Measurements from ENCODE around the gene SH2B3. TPM values are rescaled to one million over a fixed set of nuclear protein-coding genes. Genes with fewer than 3 reads are reported as not detected.
"Not testable (repeated sequence)": the region's sequence is repeated elsewhere in the genome, so short reads cannot be mapped to it uniquely, and the experiment has no call there.

Gene SH2B3
- total RNA-seq, 1 donor from 2014 or later, result 36.4 TPM

DNA sequence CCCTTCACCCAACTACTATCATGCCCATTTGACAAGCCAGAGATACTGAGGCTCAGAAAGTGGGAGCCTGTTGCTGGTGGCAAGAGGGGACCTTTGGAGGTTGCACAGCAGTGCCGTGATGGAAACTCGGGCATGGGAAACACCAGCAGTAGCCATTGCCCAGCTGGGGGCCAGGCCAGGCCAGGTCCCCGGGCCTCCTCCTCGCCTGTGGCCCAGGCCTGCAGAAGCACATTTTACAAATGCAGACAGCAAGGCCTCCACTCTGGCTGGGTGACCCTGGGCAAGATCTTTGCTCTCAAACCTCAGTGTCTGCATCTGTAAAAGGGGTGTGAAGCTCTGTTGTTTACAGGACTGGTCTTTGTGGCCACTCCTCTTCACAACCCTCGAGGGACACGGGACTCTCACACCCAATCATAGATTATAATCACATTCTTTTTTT lies 4.5 kb upstream of the SH2B3 start:
- TF ChIP-seq, protein P1, sequence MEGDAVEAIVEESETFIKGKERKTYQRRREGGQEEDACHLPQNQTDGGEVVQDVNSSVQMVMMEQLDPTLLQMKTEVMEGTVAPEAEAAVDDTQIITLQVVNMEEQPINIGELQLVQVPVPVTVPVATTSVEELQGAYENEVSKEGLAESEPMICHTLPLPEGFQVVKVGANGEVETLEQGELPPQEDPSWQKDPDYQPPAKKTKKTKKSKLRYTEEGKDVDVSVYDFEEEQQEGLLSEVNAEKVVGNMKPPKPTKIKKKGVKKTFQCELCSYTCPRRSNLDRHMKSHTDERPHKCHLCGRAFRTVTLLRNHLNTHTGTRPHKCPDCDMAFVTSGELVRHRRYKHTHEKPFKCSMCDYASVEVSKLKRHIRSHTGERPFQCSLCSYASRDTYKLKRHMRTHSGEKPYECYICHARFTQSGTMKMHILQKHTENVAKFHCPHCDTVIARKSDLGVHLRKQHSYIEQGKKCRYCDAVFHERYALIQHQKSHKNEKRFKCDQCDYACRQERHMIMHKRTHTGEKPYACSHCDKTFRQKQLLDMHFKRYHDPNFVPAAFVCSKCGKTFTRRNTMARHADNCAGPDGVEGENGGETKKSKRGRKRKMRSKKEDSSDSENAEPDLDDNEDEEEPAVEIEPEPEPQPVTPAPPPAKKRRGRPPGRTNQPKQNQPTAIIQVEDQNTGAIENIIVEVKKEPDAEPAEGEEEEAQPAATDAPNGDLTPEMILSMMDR (IDR thresholded peaks at IDR 0.05), result no peak
- DNase-seq (ENCODE audit: extremely low spot score, unreplicated experiment), result no peak
- H3K27ac Mint-ChIP-seq (ENCODE audit: unreplicated experiment), result no peak overlapping the region
- H3K4me3 Mint-ChIP-seq (ENCODE audit: unreplicated experiment), result no peak overlapping the region
- peaks cover 45% of the 10 kb centered on the region for H3K4me1 Mint-ChIP-seq (ENCODE audit: unreplicated experiment)
- no peaks in the 10 kb centered on the region for H3K27me3 Mint-ChIP-seq (ENCODE audit: unreplicated experiment)
- no peaks in the 10 kb centered on the region for H3K36me3 Mint-ChIP-seq (ENCODE audit: unreplicated experiment)
- no peaks in the 10 kb centered on the region for H3K9me3 Mint-ChIP-seq (ENCODE audit: unreplicated experiment)

DNA sequence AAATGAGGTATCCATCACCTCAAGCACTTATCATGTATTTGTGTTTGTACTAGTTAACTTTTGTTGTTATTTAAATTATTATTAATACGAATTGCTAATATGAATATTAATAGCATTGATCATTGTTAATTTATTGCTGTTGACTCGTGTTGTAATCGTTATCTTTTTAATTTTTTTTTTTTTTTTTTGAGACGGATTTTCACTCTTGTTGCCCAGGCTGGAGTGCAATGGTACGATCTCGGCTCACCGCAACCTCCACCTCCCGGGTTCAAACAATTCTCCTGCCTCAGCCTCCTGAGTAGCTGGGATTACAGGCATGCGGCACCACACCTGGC lies 3.3 kb upstream of the SH2B3 start:
- H3K27me3 Mint-ChIP-seq (ENCODE audit: unreplicated experiment); H3K4me3 Mint-ChIP-seq (ENCODE audit: unreplicated experiment); DNase-seq (ENCODE audit: extremely low spot score, unreplicated experiment); H3K9me3 Mint-ChIP-seq (ENCODE audit: unreplicated experiment); H3K36me3 Mint-ChIP-seq (ENCODE audit: unreplicated experiment): not testable (repeated sequence)
- Mint-ChIP-seq H3K4me1 (ENCODE audit: unreplicated experiment) (peaks cover 46% of the 10 kb centered on the region), H3K27ac (ENCODE audit: unreplicated experiment) (peak overlapping the region; percentile 75)

DNA sequence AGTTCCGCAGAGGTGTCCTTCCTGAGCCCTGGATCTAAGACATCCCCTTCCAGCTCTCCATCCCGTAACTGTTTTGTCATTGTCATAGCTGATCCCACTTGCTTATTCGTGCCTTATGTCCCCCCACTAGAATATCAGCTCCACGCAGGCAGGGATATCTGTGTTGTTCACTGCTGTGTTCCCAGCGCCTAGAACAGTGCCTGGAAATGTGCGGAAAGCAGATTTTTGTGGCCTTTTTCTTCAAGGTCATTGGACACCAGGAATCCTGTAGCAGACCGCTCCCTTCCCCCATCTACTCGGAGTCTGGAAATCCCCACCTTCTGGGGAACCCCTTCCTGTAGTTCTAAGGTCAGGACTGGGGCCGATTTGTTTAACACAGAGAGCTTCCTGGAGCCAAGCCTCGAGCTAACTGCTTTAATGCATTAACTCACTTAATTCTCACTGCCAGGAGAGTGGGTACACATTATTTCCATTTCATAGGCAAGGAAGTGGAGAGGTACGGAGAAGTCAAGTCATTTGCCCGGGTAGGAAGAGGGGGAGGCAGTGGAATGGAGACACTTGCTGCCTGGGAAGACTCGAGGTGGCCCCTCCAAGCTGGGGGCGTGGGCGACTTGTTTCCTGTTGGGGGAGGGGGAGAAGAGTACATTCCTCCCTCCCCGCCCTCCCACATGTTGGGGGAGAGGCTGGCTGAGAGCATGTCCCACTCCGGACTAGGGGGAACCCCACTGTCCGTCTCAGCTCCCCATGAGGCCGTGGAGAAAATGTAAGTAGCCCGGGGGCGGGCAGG lies 1.2 kb upstream of the SH2B3 start:
- H3K27ac Mint-ChIP-seq (ENCODE audit: unreplicated experiment), result peak overlapping the region; percentile 71
- peaks cover 53% of the 10 kb centered on the region for H3K4me1 Mint-ChIP-seq (ENCODE audit: unreplicated experiment)
- peak overlapping the region; percentile 84 for H3K4me3 Mint-ChIP-seq (ENCODE audit: unreplicated experiment)
- no peaks in the 10 kb centered on the region for H3K27me3 Mint-ChIP-seq (ENCODE audit: unreplicated experiment)
- H3K9me3 Mint-ChIP-seq (ENCODE audit: unreplicated experiment), result no peaks in the 10 kb centered on the region
- no peak for DNase-seq (ENCODE audit: extremely low spot score, unreplicated experiment)
- H3K36me3 Mint-ChIP-seq (ENCODE audit: unreplicated experiment), result no peaks in the 10 kb centered on the region
- TF ChIP-seq, protein P1 (IDR thresholded peaks at IDR 0.05), result no peak

DNA sequence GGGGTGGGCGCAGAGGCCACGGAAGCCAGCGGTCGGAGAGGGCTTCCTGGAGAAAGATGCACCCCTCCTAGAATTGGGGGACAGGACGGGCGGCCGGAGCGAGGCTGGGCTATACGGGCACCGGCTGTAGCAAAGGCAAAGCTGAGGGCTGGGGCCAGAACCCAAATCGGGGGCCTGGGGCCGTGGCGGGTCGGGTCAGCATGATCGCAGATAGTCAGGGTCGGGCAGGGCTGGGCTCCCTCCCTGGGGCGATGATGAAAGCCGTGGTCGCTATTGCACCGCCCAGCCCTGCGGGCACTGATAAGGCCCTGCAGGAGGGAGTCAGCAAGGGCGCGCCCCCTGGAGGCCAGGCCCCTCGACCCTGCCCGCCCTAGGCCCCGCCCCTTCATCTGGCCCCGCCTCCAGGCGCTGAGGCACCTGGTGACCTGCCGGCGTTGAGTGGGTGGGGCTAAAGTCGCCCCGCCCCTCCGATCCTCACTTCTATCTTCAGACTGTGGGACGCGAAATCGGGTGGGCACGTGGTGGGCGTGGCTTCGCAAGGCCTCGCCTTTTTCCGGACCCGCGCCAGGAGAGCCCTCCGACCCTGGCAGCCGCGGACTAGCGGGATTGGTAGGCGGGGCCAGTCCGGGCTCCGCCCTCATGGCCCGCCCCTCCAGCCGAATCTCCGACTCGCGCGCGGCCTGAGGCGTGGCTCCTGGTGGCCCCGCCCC lies 419 bp upstream of the SH2B3 start:
- Mint-ChIP-seq H3K9me3 (ENCODE audit: unreplicated experiment) (no peaks in the 10 kb centered on the region), H3K27me3 (ENCODE audit: unreplicated experiment) (no peaks in the 10 kb centered on the region), H3K36me3 (ENCODE audit: unreplicated experiment) (no peaks in the 10 kb centered on the region), H3K4me3 (ENCODE audit: unreplicated experiment) (peak overlapping the region; percentile 84), H3K27ac (ENCODE audit: unreplicated experiment) (peak overlapping the region; percentile 87), H3K4me1 (ENCODE audit: unreplicated experiment) (peaks cover 57% of the 10 kb centered on the region)
- peak; percentile 98 for DNase-seq (ENCODE audit: extremely low spot score, unreplicated experiment)
- TF ChIP-seq, protein P1 (IDR thresholded peaks at IDR 0.05), result peak; percentile 39

DNA sequence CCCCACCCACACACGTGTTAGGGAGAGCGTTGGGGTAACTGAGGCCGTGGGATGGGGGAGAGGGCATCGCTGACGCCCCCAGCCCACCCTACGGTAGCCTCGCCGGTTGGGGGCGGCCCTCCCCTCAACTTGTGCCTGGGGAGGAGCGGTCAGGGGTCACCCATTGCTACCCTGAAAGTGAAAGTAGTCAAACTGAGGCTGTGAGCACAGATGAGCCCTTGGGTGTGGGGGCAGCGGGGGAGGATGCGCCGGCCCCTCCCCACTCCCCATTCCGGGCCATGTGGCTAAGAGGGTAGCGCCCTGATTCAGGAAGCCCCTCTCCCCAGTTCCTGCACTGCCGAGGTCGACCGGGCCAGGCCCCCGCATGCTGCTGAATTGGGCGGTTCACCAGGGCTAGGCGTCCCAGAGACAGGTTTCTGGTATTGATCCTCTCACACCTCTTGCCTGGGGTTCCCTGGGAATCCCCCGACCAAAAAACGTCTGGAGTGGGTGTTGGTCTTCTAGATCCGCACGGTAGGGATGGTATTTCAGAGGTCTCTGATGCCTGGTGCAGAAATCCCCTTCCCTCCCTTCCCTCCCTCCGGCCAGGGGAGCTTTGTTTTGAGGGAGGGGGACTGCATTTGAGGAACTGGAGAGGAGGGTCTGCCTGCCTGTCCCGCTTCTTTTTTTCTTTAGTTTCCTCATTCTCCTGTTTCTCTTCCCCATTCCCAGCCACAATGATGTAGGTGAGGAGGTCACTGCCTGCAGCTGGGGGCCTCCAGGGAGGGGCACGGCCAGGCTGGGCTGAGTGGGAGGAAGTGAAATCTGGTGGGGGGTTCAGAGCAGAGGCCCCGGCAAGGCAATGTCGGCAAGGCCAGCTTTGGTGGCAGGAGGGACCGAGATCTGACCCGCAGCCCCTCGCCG lies 1.0 kb downstream of the SH2B3 start:
- H3K4me1 Mint-ChIP-seq (ENCODE audit: unreplicated experiment), result peaks cover 71% of the 10 kb centered on the region

More for the DNA sequence above, 1.0 kb downstream of the SH2B3 start:
- H3K27me3 Mint-ChIP-seq (ENCODE audit: unreplicated experiment), result no peaks in the 10 kb centered on the region
- H3K4me3 Mint-ChIP-seq (ENCODE audit: unreplicated experiment), result peak overlapping the region; percentile 88
- DNase-seq (ENCODE audit: extremely low spot score, unreplicated experiment), result no peak
- H3K9me3 Mint-ChIP-seq (ENCODE audit: unreplicated experiment), result no peaks in the 10 kb centered on the region
- TF ChIP-seq, protein P1 (IDR thresholded peaks at IDR 0.05), result no peak
- H3K36me3 Mint-ChIP-seq (ENCODE audit: unreplicated experiment), result no peaks in the 10 kb centered on the region
- peak overlapping the region; percentile 87 for H3K27ac Mint-ChIP-seq (ENCODE audit: unreplicated experiment)
